GM12878 (cell line): ENCODE data around the gene CD82. TPM values are rescaled to one million over a fixed set of nuclear protein-coding genes. Genes with fewer than 3 reads are reported as not detected.
A peak's percentile ranks its signal among the peaks of the same experiment; 100 is the strongest.

Source experiments
- CBFB ChIP-seq: IDR thresholded peaks from 2 replicates; pipeline ENCODE4 v1.6.1; 2016; ENCODE audit warnings: antibody characterized with exemption, low read depth
- CHD1 ChIP-seq: IDR thresholded peaks from 2 replicates; pipeline ENCODE4 v1.6.1; 2012; ENCODE audit warnings: low read depth, low read length, improper control_type of control experiment
- CHD2 ChIP-seq: IDR thresholded peaks from 2 replicates; pipeline ENCODE4 v1.6.1; 2011; ENCODE audit warnings: low read depth, low read length, improper control_type of control experiment, borderline replicate concordance
- CREB1 ChIP-seq: IDR thresholded peaks from 2 replicates; pipeline ENCODE4 v1.6.1; 2012; ENCODE audit warnings: low read depth, mild to moderate bottlenecking, inconsistent platforms
- HDAC2 ChIP-seq: fragments of 200-600 bp; sonication (generic); IDR thresholded peaks from 2 replicates; pipeline ENCODE4 v1.6.1; 2017
- NFYB ChIP-seq: IDR thresholded peaks from 2 replicates; pipeline ENCODE4 v1.6.1; 2011; ENCODE audit warnings: low read depth, mild to moderate bottlenecking, low read length, improper control_type of control experiment, moderate library complexity; ENCODE audit not compliant: insufficient read depth
- NR2F1 ChIP-seq: fragments of 450-650 bp; conservative IDR thresholded peaks from 2 replicates; pipeline ENCODE4 v1.6.1; 2017; ENCODE audit warnings: mild to moderate bottlenecking
- SMC3 ChIP-seq: IDR thresholded peaks from 2 replicates; pipeline ENCODE4 v1.6.1; 2011; ENCODE audit warnings: low read length, improper control_type of control experiment, borderline replicate concordance
- SP1 ChIP-seq: IDR thresholded peaks from one replicate; pipeline ENCODE4 v1.6.1; 2011; ENCODE audit warnings: low read depth, low read length
- STAT3 ChIP-seq: IDR thresholded peaks from 2 replicates; pipeline ENCODE4 v1.6.1; 2011; ENCODE audit warnings: low read depth, low read length, improper control_type of control experiment
- TAF1 ChIP-seq: IDR thresholded peaks from 2 replicates; pipeline ENCODE4 v1.6.1; 2011; ENCODE audit warnings: mild to moderate bottlenecking, low read depth, low read length, borderline replicate concordance
- TCF7 ChIP-seq: IDR thresholded peaks from 2 replicates; pipeline ENCODE4 v1.6.1; 2014; ENCODE audit warnings: antibody characterized with exemption, borderline replicate concordance
- WRNIP1 ChIP-seq: IDR thresholded peaks from 2 replicates; pipeline ENCODE4 v1.6.1; 2011; ENCODE audit warnings: low read depth, low read length, improper control_type of control experiment, borderline replicate concordance
- ZNF217 ChIP-seq: fragments of 450-650 bp; IDR thresholded peaks from 2 replicates; pipeline ENCODE4 v1.6.1; 2017; ENCODE audit warnings: antibody characterized with exemption, mild to moderate bottlenecking
- ZSCAN29 ChIP-seq: fragments of 450-650 bp; IDR thresholded peaks from 2 replicates; pipeline ENCODE4 v1.6.1; 2017; ENCODE audit warnings: mild to moderate bottlenecking, moderate library complexity
- polyA plus RNA-seq, 11 experiments: library from polyadenylated mRNA; depleted of rRNA in 4 of 11; unstranded in 6 of 11; stranded (reverse) in 5 of 11; fragments of >200 nt; fragmentation: Nextera tagmentation in 4 of 11; fragmentation: Illumina TruSeq in 1 of 11; extraction: Ambion mirVana in 4 of 11; extraction: Trizol in 1 of 11; gene quantifications; 1 replicate in 1 of 11; 2 replicates in 10 of 11; pipeline versions ENCODE4 v1.2.1 to v1.2.3, GENCODE V29; 2011 to 2016; ENCODE audit warnings: inconsistent platforms in 2 of 11, missing spikeins in 2 of 11, low read depth in 1 of 11
- total RNA-seq, 4 experiments: library from RNA; depleted of rRNA in 3 of 4; stranded (reverse); fragments of >200 nt in 3 of 4; fragmentation: Illumina TruSeq in 1 of 4; extraction: Trizol in 1 of 4; gene quantifications; 2 replicates each; pipeline versions ENCODE4 v1.2.1 to v1.2.3, GENCODE V29; 2013 to 2021
- TF ChIP-seq, protein P1 (sequence below): fragments of 450-650 bp; IDR thresholded peaks from 2 replicates; pipeline ENCODE4 v1.6.1; 2014; ENCODE audit warnings: mild to moderate bottlenecking
- TF ChIP-seq, protein P2 (sequence below): fragments of 450-650 bp; IDR thresholded peaks from 2 replicates; pipeline ENCODE4 v1.6.1; 2017; ENCODE audit warnings: mild to moderate bottlenecking, moderate library complexity
- TF ChIP-seq, protein P3 (sequence below): IDR thresholded peaks from 2 replicates; pipeline ENCODE4 v1.6.1; 2011; ENCODE audit warnings: low read depth, low read length, improper control_type of control experiment, borderline replicate concordance
- TF ChIP-seq, protein P4 (sequence below): fragments of 150-350 bp; IDR thresholded peaks from 2 replicates; pipeline ENCODE4 v1.6.1; 2016; ENCODE audit warnings: low read depth, low read length
- TF ChIP-seq, protein P5 (sequence below): fragments of 450-650 bp; IDR thresholded peaks from 2 replicates; pipeline ENCODE4 v1.6.1; 2017; ENCODE audit warnings: low read depth, mild to moderate bottlenecking, moderate library complexity

Gene CD82
- total and polyA plus RNA-seq, 10 of the 15 experiments (the other 5 are each of a cell fraction or from before 2014, with no cell fraction given) = 5.2 to 180 (median 84.7) TPM

DNA sequence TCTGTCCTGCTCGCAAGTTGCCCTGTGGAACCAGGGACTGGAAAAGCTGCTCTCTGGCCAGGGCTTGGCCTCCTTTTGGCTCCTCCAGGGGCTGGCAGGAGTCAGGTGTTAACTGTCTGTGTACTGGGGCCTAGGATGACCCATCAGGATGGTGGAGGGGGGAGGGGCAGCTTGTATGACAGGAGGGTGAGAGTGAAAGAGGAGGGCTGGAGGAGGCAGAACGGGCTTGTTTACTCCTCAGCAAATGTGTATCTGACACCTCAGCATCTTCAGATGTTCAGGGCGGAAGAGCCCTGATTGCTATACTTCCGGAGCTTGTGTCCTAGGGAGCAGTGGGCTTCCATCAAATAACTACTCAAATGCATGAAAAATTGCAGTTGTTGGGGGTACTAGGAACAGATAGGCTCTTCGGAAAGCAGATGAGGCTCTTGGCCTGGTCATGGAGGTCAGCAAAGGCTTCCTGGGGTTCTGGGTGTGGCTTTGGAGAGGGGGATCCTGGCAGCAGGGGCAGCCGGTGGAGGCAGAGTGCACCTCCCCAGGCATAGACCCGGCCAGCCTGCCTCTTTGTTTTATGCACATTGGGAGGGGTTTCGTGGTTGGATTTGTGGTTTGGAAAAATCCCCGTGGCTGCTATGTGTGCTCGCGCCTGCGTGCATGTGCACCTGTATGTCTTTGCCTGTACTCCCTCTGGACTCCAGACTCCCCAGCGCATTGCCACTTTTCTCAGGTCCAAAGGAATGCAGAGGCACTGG, 31.2 kb downstream of the CD82 start (continued):
- TF ChIP-seq, protein P1, sequence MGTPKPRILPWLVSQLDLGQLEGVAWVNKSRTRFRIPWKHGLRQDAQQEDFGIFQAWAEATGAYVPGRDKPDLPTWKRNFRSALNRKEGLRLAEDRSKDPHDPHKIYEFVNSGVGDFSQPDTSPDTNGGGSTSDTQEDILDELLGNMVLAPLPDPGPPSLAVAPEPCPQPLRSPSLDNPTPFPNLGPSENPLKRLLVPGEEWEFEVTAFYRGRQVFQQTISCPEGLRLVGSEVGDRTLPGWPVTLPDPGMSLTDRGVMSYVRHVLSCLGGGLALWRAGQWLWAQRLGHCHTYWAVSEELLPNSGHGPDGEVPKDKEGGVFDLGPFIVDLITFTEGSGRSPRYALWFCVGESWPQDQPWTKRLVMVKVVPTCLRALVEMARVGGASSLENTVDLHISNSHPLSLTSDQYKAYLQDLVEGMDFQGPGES = no peak
- peak; percentile 82 for TF ChIP-seq CBFB
- TF ChIP-seq CHD2 = no peak
- no peak for TF ChIP-seq ZSCAN29
- TF ChIP-seq TAF1 = 0 out of 2 replicates have a peak, but pooled peaks have one; percentile 14
- TF ChIP-seq NR2F1 = peak; percentile 59; the same call in 1 of the 2 replicates
- TF ChIP-seq, protein P2, sequence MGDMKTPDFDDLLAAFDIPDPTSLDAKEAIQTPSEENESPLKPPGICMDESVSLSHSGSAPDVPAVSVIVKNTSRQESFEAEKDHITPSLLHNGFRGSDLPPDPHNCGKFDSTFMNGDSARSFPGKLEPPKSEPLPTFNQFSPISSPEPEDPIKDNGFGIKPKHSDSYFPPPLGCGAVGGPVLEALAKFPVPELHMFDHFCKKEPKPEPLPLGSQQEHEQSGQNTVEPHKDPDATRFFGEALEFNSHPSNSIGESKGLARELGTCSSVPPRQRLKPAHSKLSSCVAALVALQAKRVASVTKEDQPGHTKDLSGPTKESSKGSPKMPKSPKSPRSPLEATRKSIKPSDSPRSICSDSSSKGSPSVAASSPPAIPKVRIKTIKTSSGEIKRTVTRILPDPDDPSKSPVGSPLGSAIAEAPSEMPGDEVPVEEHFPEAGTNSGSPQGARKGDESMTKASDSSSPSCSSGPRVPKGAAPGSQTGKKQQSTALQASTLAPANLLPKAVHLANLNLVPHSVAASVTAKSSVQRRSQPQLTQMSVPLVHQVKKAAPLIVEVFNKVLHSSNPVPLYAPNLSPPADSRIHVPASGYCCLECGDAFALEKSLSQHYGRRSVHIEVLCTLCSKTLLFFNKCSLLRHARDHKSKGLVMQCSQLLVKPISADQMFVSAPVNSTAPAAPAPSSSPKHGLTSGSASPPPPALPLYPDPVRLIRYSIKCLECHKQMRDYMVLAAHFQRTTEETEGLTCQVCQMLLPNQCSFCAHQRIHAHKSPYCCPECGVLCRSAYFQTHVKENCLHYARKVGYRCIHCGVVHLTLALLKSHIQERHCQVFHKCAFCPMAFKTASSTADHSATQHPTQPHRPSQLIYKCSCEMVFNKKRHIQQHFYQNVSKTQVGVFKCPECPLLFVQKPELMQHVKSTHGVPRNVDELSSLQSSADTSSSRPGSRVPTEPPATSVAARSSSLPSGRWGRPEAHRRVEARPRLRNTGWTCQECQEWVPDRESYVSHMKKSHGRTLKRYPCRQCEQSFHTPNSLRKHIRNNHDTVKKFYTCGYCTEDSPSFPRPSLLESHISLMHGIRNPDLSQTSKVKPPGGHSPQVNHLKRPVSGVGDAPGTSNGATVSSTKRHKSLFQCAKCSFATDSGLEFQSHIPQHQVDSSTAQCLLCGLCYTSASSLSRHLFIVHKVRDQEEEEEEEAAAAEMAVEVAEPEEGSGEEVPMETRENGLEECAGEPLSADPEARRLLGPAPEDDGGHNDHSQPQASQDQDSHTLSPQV = no peak
- TF ChIP-seq HDAC2 = no peak
- TF ChIP-seq SP1 = no peak
- TF ChIP-seq CREB1 = no peak
- no peak for TF ChIP-seq TCF7
- no peak for TF ChIP-seq ZNF217
- TF ChIP-seq WRNIP1 = no peak
- no peak for TF ChIP-seq NFYB
- TF ChIP-seq STAT3 = no peak
- TF ChIP-seq, protein P3, sequence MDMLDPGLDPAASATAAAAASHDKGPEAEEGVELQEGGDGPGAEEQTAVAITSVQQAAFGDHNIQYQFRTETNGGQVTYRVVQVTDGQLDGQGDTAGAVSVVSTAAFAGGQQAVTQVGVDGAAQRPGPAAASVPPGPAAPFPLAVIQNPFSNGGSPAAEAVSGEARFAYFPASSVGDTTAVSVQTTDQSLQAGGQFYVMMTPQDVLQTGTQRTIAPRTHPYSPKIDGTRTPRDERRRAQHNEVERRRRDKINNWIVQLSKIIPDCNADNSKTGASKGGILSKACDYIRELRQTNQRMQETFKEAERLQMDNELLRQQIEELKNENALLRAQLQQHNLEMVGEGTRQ = no peak
- peak; percentile 11; the same call in 1 of the 2 replicates for TF ChIP-seq SMC3
- TF ChIP-seq, protein P4, sequence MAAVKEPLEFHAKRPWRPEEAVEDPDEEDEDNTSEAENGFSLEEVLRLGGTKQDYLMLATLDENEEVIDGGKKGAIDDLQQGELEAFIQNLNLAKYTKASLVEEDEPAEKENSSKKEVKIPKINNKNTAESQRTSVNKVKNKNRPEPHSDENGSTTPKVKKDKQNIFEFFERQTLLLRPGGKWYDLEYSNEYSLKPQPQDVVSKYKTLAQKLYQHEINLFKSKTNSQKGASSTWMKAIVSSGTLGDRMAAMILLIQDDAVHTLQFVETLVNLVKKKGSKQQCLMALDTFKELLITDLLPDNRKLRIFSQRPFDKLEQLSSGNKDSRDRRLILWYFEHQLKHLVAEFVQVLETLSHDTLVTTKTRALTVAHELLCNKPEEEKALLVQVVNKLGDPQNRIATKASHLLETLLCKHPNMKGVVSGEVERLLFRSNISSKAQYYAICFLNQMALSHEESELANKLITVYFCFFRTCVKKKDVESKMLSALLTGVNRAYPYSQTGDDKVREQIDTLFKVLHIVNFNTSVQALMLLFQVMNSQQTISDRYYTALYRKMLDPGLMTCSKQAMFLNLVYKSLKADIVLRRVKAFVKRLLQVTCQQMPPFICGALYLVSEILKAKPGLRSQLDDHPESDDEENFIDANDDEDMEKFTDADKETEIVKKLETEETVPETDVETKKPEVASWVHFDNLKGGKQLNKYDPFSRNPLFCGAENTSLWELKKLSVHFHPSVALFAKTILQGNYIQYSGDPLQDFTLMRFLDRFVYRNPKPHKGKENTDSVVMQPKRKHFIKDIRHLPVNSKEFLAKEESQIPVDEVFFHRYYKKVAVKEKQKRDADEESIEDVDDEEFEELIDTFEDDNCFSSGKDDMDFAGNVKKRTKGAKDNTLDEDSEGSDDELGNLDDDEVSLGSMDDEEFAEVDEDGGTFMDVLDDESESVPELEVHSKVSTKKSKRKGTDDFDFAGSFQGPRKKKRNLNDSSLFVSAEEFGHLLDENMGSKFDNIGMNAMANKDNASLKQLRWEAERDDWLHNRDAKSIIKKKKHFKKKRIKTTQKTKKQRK = no peak; the same call in 1 of the 2 replicates
- TF ChIP-seq, protein P5, sequence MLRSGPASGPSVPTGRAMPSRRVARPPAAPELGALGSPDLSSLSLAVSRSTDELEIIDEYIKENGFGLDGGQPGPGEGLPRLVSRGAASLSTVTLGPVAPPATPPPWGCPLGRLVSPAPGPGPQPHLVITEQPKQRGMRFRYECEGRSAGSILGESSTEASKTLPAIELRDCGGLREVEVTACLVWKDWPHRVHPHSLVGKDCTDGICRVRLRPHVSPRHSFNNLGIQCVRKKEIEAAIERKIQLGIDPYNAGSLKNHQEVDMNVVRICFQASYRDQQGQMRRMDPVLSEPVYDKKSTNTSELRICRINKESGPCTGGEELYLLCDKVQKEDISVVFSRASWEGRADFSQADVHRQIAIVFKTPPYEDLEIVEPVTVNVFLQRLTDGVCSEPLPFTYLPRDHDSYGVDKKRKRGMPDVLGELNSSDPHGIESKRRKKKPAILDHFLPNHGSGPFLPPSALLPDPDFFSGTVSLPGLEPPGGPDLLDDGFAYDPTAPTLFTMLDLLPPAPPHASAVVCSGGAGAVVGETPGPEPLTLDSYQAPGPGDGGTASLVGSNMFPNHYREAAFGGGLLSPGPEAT = peak; percentile 67; the same call in 1 of the 2 replicates
- no peak for TF ChIP-seq CHD1
